Raji (cell line): Measurements from ENCODE around the gene SLC22A12.

Experiments used
- POLR2A ChIP-seq: IDR thresholded peaks from 2 replicates; pipeline ENCODE4 v1.6.1; 2011; ENCODE audit warnings: low read depth, low read length, control low read depth; ENCODE audit not compliant: insufficient read depth

Gene SLC22A12

GRCh38 chr11:64642871-64643255 lies 51.8 kb downstream of the SLC22A12 start:
- no peak for TF ChIP-seq POLR2A

GRCh38 chr11:64643256-64643881 lies 52.3 kb downstream of the SLC22A12 start:
- TF ChIP-seq POLR2A = no peak

- no peak for TF ChIP-seq POLR2A
These were observed 53.1 kb downstream of the SLC22A12 start for GRCh38 chr11:64643920-64644646.

GRCh38 chr11:64644647-64645275 lies 53.7 kb downstream of the SLC22A12 start:
- no peak for TF ChIP-seq POLR2A

- no peak for TF ChIP-seq POLR2A
These were observed 56.2 kb downstream of the SLC22A12 start for GRCh38 chr11:64647019-64647779.

- TF ChIP-seq POLR2A = no peak
These were observed 57.5 kb downstream of the SLC22A12 start for GRCh38 chr11:64648551-64648950.

GRCh38 chr11:64649291-64649697 lies 58.3 kb downstream of the SLC22A12 start:
- TF ChIP-seq POLR2A = no peak

- no peak for TF ChIP-seq POLR2A
These were observed 60.0 kb downstream of the SLC22A12 start for GRCh38 chr11:64650923-64651523.
